SK-N-SH (cell line): ENCODE data around the gene SNURF. TPM values are rescaled to one million over a fixed set of nuclear protein-coding genes. Genes with fewer than 3 reads are reported as not detected.

ENCODE experiments used
- CTCF ChIA-PET: fragments of 300-600, 350-600 bp; formaldehyde crosslinking; extraction: SDS; loops from one replicate; lab custom pipeline; 2021; lab: Yijun Ruan, JAX
- POLR2A ChIA-PET: fragments of 350-600 bp; sonication (Branson Sonifier 250); formaldehyde crosslinking; extraction: SDS; loops from one replicate; lab custom pipeline; 2020; ENCODE audit warnings: antibody characterized with exemption, inconsistent platforms; lab: Yijun Ruan, JAX
- DNase-seq: peaks from one replicate; pipeline ENCODE4 v3.0.0; 2012
- H2AFZ ChIP-seq: fragments of 200-600 bp; sonication (generic); 2 replicates; pipeline ENCODE4 v1.8.1; 2016; ENCODE audit warnings: antibody characterized with exemption, mild to moderate bottlenecking, low read depth
- H3F3A ChIP-seq: fragments of 200-600 bp; sonication (generic); replicated peaks from 2 replicates; pipeline ENCODE3; 2016; ENCODE audit warnings: antibody characterized with exemption, mild to moderate bottlenecking; ENCODE audit not compliant: insufficient read depth
- H3K27ac ChIP-seq, 2 experiments: fragments of 200-500 bp in 1 of 2; fragments of 200-600 bp in 1 of 2; sonication (Bioruptor generic) in 1 of 2; sonication (generic), shearing (Covaris generic) in 1 of 2; 2 replicates each; pipeline versions ENCODE4 v1.5.1 to v1.6.1; 2014 to 2016; ENCODE audit warnings: low read depth in 2 of 2, inconsistent platforms in 1 of 2, low read length in 1 of 2, mild to moderate bottlenecking in 1 of 2, mixed read lengths in 1 of 2
- H3K27me3 ChIP-seq: fragments of 200-600 bp; sonication (generic), shearing (Covaris generic); 2 replicates; pipeline ENCODE4 v1.6.1; 2016; ENCODE audit warnings: mixed run types; ENCODE audit not compliant: insufficient read depth
- H3K36me3 ChIP-seq, 2 experiments: fragments of 200-500 bp in 1 of 2; fragments of 200-600 bp in 1 of 2; sonication (Bioruptor generic) in 1 of 2; sonication (generic) in 1 of 2; replicated peaks in 1 of 2; 2 replicates each; pipeline versions ENCODE3 to v1.5.1; 2014 to 2016; ENCODE audit warnings: low read length in 1 of 2, mild to moderate bottlenecking in 1 of 2; ENCODE audit not compliant: insufficient read depth in 2 of 2, control insufficient read depth in 1 of 2
- H3K4me1 ChIP-seq, 2 experiments: fragments of 200-500 bp in 1 of 2; fragments of 200-600 bp in 1 of 2; sonication (Bioruptor generic) in 1 of 2; sonication (generic), shearing (Covaris generic) in 1 of 2; 2 replicates each; pipeline versions ENCODE4 v1.5.1 to v1.6.1; 2014 to 2016; ENCODE audit warnings: low read depth in 1 of 2, low read length in 1 of 2, mixed run types in 1 of 2; ENCODE audit not compliant: insufficient read depth in 2 of 2, control insufficient read depth in 1 of 2
- H3K4me2 ChIP-seq: fragments of 200-600 bp; sonication (generic), shearing (Covaris generic); 2 replicates; pipeline ENCODE4 v1.6.1; 2017; ENCODE audit warnings: mixed run types
- H3K4me3 ChIP-seq, 2 experiments: fragments of 200-500 bp in 1 of 2; fragments of 200-600 bp in 1 of 2; sonication (Bioruptor generic) in 1 of 2; sonication (generic), shearing (Covaris generic) in 1 of 2; 2 replicates each; pipeline versions ENCODE4 v1.5.1 to v1.8.1; 2014 to 2016; ENCODE audit warnings: low read depth in 2 of 2, inconsistent platforms in 1 of 2, low read length in 1 of 2, mild to moderate bottlenecking in 1 of 2, mixed read lengths in 1 of 2, moderate library complexity in 1 of 2
- H3K79me2 ChIP-seq: fragments of 200-600 bp; sonication (generic); 2 replicates; pipeline ENCODE4 v1.8.1; 2017; ENCODE audit warnings: mild to moderate bottlenecking; ENCODE audit not compliant: insufficient read depth
- H3K9ac ChIP-seq: fragments of 200-600 bp; sonication (generic); 2 replicates; pipeline ENCODE4 v1.6.1; 2017; ENCODE audit warnings: mixed run types
- H3K9me2 ChIP-seq: fragments of 200-600 bp; sonication (generic); 2 replicates; pipeline ENCODE4 v1.6.1; 2017; ENCODE audit warnings: mixed run types
- H3K9me3 ChIP-seq: fragments of 200-600 bp; sonication (generic); 2 replicates; pipeline ENCODE4 v1.6.1; 2017; ENCODE audit warnings: mixed run types, mild to moderate bottlenecking, moderate library complexity
- H4K20me1 ChIP-seq: fragments of 200-600 bp; sonication (generic); 2 replicates; pipeline ENCODE4 v1.6.1; 2017; ENCODE audit warnings: mild to moderate bottlenecking, mixed run types; ENCODE audit not compliant: insufficient read depth
- GABPA ChIP-seq: IDR thresholded peaks from 2 replicates; pipeline ENCODE4 v1.4.0; 2012; ENCODE audit warnings: low read depth, mild to moderate bottlenecking
- GATA2 ChIP-seq: sonication (generic); formaldehyde crosslinking; IDR thresholded peaks from 2 replicates; pipeline ENCODE4 v1.5.0; 2020; ENCODE audit warnings: mild to moderate bottlenecking, missing genetic modification reagents
- RCOR1 ChIP-seq: fragments of 150-350 bp; IDR thresholded peaks from 2 replicates; pipeline ENCODE4 v1.6.1; 2017; ENCODE audit warnings: antibody characterized with exemption, low read length
- SMC3 ChIP-seq: IDR thresholded peaks from 2 replicates; pipeline ENCODE4 v1.6.1; 2012; ENCODE audit warnings: low read depth, low read length, improper control_type of control experiment
- WGBS: methylation state at CpG from one replicate; pipeline ENCODE4 v1.1.6; 2017; ENCODE audit warnings: low lambda C conversion rate; 5-methylcytosine and 5-hydroxymethylcytosine counted together
- polyA plus RNA-seq, 3 experiments: library from polyadenylated mRNA; depleted of rRNA; stranded (reverse); fragments of >200 nt; gene quantifications; 2 replicates each; pipeline ENCODE4 v1.2.3, GENCODE V29; 2012
- small RNA-seq, 7 experiments: library from RNA; depleted of rRNA; stranded (forward); fragments of <200 nt; gene quantifications; one replicate each; pipeline ENCODE3, GENCODE V24; 2012

The SNURF gene
- polyA plus RNA-seq, 1 of the 3 experiments (the other 2 are of a cell fraction), result 16.0 TPM

DNA sequence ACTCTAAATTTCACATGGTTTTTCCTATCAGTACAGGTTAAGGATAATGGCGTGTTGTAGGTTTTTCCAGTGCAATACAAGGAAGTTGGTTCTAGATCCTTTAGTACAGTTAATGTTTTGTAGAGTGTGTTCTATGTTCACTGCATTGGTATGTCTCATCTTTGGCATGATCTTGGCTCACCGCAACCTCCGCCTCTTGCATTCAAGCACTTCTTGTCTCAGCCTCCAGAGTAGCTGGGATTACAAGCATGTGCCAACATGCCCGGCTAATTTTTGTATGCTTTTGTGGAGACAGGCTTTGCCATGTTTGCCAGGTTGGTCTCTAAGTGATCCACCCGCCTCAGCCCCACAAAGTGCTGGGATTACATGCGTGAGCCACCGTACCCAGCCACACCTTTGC lies 30.4 kb downstream of the SNURF start:
- Histone ChIP-seq H3K36me3 (peaks cover 27 to 51% of the 10 kb centered on the region in 2 experiments), H3K9me3 (no peaks in the 10 kb centered on the region), H3K4me1 (no peaks in the 10 kb centered on the region), H3K4me3 (no peak overlapping the region), H4K20me1 (no peaks in the 10 kb centered on the region), H3F3A (no peaks in the 10 kb centered on the region), H3K9ac (no peak overlapping the region), H3K27ac (no peak overlapping the region), H3K27me3 (no peaks in the 10 kb centered on the region), H3K9me2 (no peaks in the 10 kb centered on the region), H2AFZ (no peak overlapping the region), H3K4me2 (no peak overlapping the region), H3K79me2 (no peaks in the 10 kb centered on the region; the same call in none of the 2 replicates)
- ChIA-PET CTCF (no interaction called here), POLR2A (no interaction called here)
- WGBS, result 76% methylated on average over 7 of the region's 7 CpGs
- TF ChIP-seq RCOR1 (no peak), SMC3 (no peak), GABPA (no peak)
- no peak for DNase-seq

DNA sequence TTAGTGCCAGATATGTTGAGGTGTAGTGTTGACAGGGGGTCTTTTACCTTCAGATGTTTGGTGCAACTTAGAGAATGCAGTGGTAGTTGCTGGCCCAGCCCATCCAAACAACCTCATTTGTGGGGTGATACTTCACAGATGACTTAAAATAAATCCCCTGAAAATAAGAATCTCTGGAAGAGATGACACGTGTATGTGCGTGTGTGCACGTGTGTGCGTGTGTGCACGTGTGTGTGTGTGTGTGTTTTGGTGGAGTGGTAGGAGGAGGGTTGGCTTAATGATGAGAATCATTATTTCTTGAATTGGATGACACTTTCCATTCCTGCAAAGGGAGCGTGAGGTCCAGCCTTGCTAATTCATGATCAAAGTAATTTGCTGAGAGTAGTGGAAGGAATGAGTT lies 31.9 kb downstream of the SNURF start:
- no peak for TF ChIP-seq GATA2 (CRISPR knock-in tag)
- no peaks in the 10 kb centered on the region for H3F3A ChIP-seq
- H3K9ac ChIP-seq, result no peak overlapping the region
- no peaks in the 10 kb centered on the region for H3K9me2 ChIP-seq
- H2AFZ ChIP-seq, result no peak overlapping the region
- peaks cover 30 to 51% of the 10 kb centered on the region in 2 experiments for H3K36me3 ChIP-seq
- H3K27me3 ChIP-seq, result no peaks in the 10 kb centered on the region
- H3K4me2 ChIP-seq, result no peak overlapping the region
- no peak overlapping the region for H3K4me3 ChIP-seq
- CTCF ChIA-PET, result no interaction called here
- POLR2A ChIA-PET, result no interaction called here
- H3K27ac ChIP-seq, result no peak overlapping the region
- H3K79me2 ChIP-seq, result no peaks in the 10 kb centered on the region; the same call in none of the 2 replicates
- no peaks in the 10 kb centered on the region for H3K9me3 ChIP-seq
- WGBS, result 51% methylated on average over 6 of the region's 6 CpGs
- H3K4me1 ChIP-seq, result no peaks in the 10 kb centered on the region
- no peaks in the 10 kb centered on the region for H4K20me1 ChIP-seq
- no peak for DNase-seq

Small RNA genes lying within 50 kb of the gene (small RNA-seq; reads per million reads assigned to genes)
- gene AC090602.1 (0 reads per million in 7 experiments), gene AC124312.4 (0 to 0.06 (median 0) reads per million in 7 experiments), gene AC124312.5 (0 to 1.1 (median 0) reads per million in 7 experiments)

Other genes starting within 250 kb of the SNURF start
- gene SNRPN, start within 50 bp of the SNURF start, polyA plus RNA-seq (2012; rRNA removed), result 142 and 147 TPM in 2 replicates